Smooth muscle cell (in vitro differentiated cells): ENCODE data around the gene JAML. TPM values are rescaled to one million over a fixed set of nuclear protein-coding genes. Genes with fewer than 3 reads are reported as not detected.
"Not testable (repeated sequence)": the region's sequence is repeated elsewhere in the genome, so short reads cannot be mapped to it uniquely, and the experiment has no call there.

ENCODE experiments used
- DNase-seq: peaks from one replicate; lab custom pipeline; 2025; ENCODE audit not compliant: unreplicated experiment; lab: John Stamatoyannopoulos, UW
- H2AFZ ChIP-seq: fragments of 200-600 bp; sonication (generic); 2 replicates; pipeline ENCODE4 v1.6.0; 2016; ENCODE audit warnings: antibody characterized with exemption, low read depth, mild to moderate bottlenecking
- H3F3A ChIP-seq: fragments of 200-600 bp; sonication (generic); 2 replicates; pipeline ENCODE4 v1.6.0; 2017; ENCODE audit warnings: antibody characterized with exemption, low read depth
- H3K27ac ChIP-seq: fragments of 200-600 bp; sonication (generic); 2 replicates; pipeline ENCODE4 v1.5.1; 2016; ENCODE audit warnings: low read depth, mild to moderate bottlenecking
- H3K27me3 ChIP-seq: fragments of 200-600 bp; sonication (generic); 2 replicates; pipeline ENCODE4 v1.6.1; 2016; ENCODE audit warnings: low read depth, mild to moderate bottlenecking
- H3K36me3 ChIP-seq: fragments of 200-600 bp; sonication (generic); 2 replicates; pipeline ENCODE4 v1.5.1; 2016; ENCODE audit warnings: low read depth
- H3K4me1 ChIP-seq: fragments of 200-600 bp; sonication (generic); 2 replicates; pipeline ENCODE4 v1.5.1; 2016; ENCODE audit warnings: low read depth
- H3K4me2 ChIP-seq: fragments of 200-600 bp; sonication (generic); 2 replicates; pipeline ENCODE4 v1.6.0; 2016; ENCODE audit warnings: mild to moderate bottlenecking
- H3K4me3 ChIP-seq: fragments of 200-600 bp; sonication (generic); 2 replicates; pipeline ENCODE4 v1.5.1; 2016; ENCODE audit warnings: mild to moderate bottlenecking
- H3K79me2 ChIP-seq: fragments of 200-600 bp; sonication (generic); 2 replicates; pipeline ENCODE4 v1.6.0; 2016; ENCODE audit warnings: low read depth, mild to moderate bottlenecking
- H3K9ac ChIP-seq: fragments of 200-600 bp; sonication (generic); 2 replicates; pipeline ENCODE4 v1.6.0; 2016; ENCODE audit warnings: low read depth
- H3K9me3 ChIP-seq: fragments of 200-600 bp; sonication (generic); replicated peaks from 2 replicates; pipeline ENCODE4 v1.5.1; 2016; ENCODE audit warnings: low read depth
- H4K20me1 ChIP-seq: fragments of 200-600 bp; sonication (generic); 2 replicates; pipeline ENCODE4 v1.6.0; 2016; ENCODE audit warnings: low read depth
- WGBS: methylation state at CpG from one replicate; pipeline ENCODE4 v1.1.7; 2016; ENCODE audit warnings: low lambda C conversion rate; 5-methylcytosine and 5-hydroxymethylcytosine counted together
- polyA plus RNA-seq: library from polyadenylated mRNA; unstranded; fragments of >200 nt; fragmentation: Nextera tagmentation; extraction: Ambion mirVana; gene quantifications from 2 replicates; pipeline ENCODE4 v1.2.1, GENCODE V29; 2016
- total RNA-seq: library from RNA; depleted of rRNA; stranded (reverse); fragments of >200 nt; gene quantifications from 2 replicates; pipeline ENCODE4 v1.2.3, GENCODE V29; 2014
- TF ChIP-seq, protein P1 (sequence below): fragments of 200-600 bp; sonication (generic); IDR thresholded peaks from 2 replicates; pipeline ENCODE4 v1.5.1; 2017; ENCODE audit warnings: borderline replicate concordance, mild to moderate bottlenecking, antibody characterized with exemption; ENCODE audit not compliant: insufficient read depth, poor library complexity, severe bottlenecking

Gene JAML
- total and polyA plus RNA-seq, 2 experiments from 2014 or later, result not detected

DNA sequence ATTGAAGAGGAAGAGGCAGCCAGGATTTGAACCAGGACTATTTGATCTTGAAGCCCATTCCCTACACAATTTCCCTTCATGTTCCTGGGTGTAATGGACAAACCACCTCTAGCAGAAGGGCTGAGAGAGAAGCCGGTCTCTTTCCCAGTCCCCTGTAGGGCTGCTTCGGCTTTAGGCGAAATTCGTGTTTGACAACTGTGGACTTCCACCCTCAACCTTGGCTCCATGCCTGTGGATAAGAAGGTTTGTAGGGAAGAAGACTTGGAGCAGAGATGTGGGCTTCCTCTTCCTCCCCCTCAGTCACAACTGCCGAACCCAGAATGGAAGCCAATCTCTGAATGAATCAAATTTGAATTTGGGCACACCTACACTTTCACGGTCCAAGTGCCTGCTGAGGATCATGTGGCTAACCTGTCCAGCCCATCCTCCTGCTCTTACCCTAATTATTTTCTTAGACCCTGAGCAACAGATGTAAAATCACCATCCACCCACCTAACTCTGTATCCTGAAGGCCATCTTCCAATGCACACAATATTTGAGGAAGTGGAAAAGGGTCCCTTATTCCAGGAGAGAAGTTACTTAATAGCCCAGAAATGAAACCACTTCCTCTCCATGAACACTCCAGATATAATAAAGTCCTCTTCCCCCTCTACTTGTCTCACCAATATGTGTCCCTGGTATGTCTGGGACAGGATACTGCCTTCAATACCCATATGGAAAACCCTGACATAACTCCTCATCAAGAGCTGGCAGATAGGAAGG lies 38.3 kb downstream of the JAML start:
- Histone ChIP-seq H3K79me2 (no peaks in the 10 kb centered on the region), H3K4me1 (no peaks in the 10 kb centered on the region), H3K27ac (no peak overlapping the region), H3K9me3 (no peaks in the 10 kb centered on the region), H3K4me3 (no peak overlapping the region), H3K9ac (no peak overlapping the region), H4K20me1 (no peaks in the 10 kb centered on the region), H2AFZ (no peak overlapping the region), H3K4me2 (no peak overlapping the region), H3K36me3 (no peaks in the 10 kb centered on the region), H3K27me3 (peaks cover 15% of the 10 kb centered on the region), H3F3A (no peaks in the 10 kb centered on the region)
- DNase-seq, result no peak
- WGBS, result 88% methylated on average over 6 of the region's 6 CpGs
- TF ChIP-seq, protein P1, sequence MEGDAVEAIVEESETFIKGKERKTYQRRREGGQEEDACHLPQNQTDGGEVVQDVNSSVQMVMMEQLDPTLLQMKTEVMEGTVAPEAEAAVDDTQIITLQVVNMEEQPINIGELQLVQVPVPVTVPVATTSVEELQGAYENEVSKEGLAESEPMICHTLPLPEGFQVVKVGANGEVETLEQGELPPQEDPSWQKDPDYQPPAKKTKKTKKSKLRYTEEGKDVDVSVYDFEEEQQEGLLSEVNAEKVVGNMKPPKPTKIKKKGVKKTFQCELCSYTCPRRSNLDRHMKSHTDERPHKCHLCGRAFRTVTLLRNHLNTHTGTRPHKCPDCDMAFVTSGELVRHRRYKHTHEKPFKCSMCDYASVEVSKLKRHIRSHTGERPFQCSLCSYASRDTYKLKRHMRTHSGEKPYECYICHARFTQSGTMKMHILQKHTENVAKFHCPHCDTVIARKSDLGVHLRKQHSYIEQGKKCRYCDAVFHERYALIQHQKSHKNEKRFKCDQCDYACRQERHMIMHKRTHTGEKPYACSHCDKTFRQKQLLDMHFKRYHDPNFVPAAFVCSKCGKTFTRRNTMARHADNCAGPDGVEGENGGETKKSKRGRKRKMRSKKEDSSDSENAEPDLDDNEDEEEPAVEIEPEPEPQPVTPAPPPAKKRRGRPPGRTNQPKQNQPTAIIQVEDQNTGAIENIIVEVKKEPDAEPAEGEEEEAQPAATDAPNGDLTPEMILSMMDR, result no peak

DNA sequence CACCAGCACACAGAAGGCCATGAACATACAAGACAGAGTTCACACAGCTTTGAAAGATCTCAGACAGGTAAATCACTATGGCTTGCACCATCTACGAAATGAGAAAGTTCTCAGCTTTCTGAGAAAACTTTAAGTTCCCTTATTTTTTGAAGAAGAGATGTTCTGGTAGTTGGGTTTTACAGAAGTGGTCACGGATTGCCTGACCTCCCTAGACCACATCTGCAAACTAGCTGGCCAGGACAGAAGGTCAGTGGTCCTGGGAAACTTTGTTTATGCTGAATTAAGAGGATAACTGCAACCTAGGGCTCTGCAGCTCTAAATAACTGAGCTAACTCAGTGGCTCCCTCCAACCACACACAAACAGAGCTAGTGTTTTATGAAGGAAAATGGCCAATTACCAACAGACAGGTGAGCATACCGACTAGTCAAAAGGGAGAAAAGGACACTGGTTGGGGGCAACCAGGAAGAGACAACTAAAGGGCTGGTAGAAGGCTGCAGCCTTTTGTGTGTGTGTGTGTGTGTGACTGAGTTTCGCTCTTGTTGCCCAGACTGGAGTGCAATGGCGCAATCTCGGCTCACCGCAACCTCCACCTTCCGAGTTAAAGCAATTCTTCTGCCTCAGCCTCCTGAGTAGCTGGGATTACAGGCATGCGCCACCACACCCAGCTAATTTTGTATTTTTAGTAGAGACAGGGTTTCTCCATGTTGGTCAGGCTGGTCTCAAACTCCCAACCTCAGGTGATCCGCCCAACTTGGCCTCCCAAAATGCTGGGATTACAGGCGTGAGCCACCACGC lies 39.8 kb downstream of the JAML start:
- Histone ChIP-seq H3K4me1 (no peaks in the 10 kb centered on the region), H2AFZ (no peak overlapping the region), H3K79me2 (no peaks in the 10 kb centered on the region), H3F3A (no peaks in the 10 kb centered on the region), H4K20me1 (no peaks in the 10 kb centered on the region), H3K9ac (no peak overlapping the region), H3K27ac (no peak overlapping the region), H3K4me2 (no peak overlapping the region), H3K9me3 (no peaks in the 10 kb centered on the region), H3K4me3 (no peak overlapping the region), H3K27me3 (peaks cover 15% of the 10 kb centered on the region), H3K36me3 (no peaks in the 10 kb centered on the region)
- no peak for DNase-seq
- 95% methylated on average over 12 of the region's 12 CpGs for WGBS
- TF ChIP-seq, protein P1, result no peak

DNA sequence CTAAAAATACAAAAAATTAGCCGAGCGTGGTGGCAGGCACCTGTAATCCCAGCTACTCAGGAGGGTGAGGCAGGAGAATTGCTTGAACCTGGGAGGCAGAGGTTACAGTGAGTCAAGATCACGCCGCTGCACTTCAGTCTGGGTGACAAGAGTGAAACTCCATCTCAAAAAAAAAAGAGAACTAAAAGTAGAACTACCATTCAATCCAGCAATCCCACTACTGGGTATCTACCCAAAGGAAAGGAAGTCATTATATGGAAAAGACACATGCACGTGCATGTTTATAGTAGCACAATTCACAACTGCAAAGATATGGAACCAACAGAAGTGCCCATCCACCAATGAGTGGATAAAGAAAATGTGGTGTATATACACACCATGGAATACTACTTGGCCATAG lies 41.1 kb downstream of the JAML start:
- not testable (repeated sequence) for H3K4me2 ChIP-seq, H2AFZ ChIP-seq, H3K9me3 ChIP-seq, DNase-seq, H3K27ac ChIP-seq, H4K20me1 ChIP-seq, H3K36me3 ChIP-seq, H3K9ac ChIP-seq, H3F3A ChIP-seq, H3K4me3 ChIP-seq, H3K79me2 ChIP-seq, H3K4me1 ChIP-seq
- WGBS, result 93% methylated on average over 5 of the region's 5 CpGs
- H3K27me3 ChIP-seq, result peaks cover 11% of the 10 kb centered on the region

DNA sequence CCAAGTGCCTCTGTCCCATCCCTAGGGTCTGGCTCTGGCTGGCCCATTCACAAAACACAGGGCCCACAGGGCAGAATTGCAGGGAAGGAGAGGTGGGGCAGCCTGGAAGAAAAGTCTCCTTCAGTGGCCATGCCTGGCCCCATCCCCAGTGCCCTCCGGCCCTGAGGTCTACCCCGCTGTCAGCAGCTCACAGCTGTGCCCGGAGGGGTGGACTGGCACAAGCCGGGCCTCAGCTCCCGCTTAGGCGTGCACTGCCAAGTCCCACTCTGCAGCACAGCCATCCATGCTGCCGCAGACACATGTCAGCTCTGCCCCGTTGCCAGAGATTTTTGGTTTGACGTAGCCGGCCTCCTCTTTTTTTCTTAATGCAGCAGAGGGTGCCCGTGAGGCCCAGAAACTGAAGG lies 44.5 kb downstream of the JAML start:
- no peak overlapping the region for H3K27ac ChIP-seq
- WGBS, result 9% methylated on average over 11 of the region's 11 CpGs
- no peaks in the 10 kb centered on the region for H3K27me3 ChIP-seq
- H2AFZ ChIP-seq, result peak overlapping the region; percentile 34
- no peaks in the 10 kb centered on the region for H3K79me2 ChIP-seq
- TF ChIP-seq, protein P1, result no peak
- no peak overlapping the region for H3K9ac ChIP-seq
- no peak for DNase-seq
- no peaks in the 10 kb centered on the region for H3K36me3 ChIP-seq
- no peaks in the 10 kb centered on the region for H4K20me1 ChIP-seq
- H3K4me1 ChIP-seq, result peaks cover 8% of the 10 kb centered on the region
- peak overlapping the region; percentile 58 for H3K4me2 ChIP-seq
- peaks cover 7% of the 10 kb centered on the region for H3F3A ChIP-seq
- no peaks in the 10 kb centered on the region for H3K9me3 ChIP-seq
- no peak overlapping the region for H3K4me3 ChIP-seq
